SW 1271 (cell line): ENCODE data around the gene HSPA6.
"Not testable (repeated sequence)": the region's sequence is repeated elsewhere in the genome, so short reads cannot be mapped to it uniquely, and the experiment has no call there.

Experiments
- DNase-seq, 2 experiments: peaks; one replicate each; lab custom pipeline; 2025; lab: John Stamatoyannopoulos, UW

The HSPA6 gene

DNA sequence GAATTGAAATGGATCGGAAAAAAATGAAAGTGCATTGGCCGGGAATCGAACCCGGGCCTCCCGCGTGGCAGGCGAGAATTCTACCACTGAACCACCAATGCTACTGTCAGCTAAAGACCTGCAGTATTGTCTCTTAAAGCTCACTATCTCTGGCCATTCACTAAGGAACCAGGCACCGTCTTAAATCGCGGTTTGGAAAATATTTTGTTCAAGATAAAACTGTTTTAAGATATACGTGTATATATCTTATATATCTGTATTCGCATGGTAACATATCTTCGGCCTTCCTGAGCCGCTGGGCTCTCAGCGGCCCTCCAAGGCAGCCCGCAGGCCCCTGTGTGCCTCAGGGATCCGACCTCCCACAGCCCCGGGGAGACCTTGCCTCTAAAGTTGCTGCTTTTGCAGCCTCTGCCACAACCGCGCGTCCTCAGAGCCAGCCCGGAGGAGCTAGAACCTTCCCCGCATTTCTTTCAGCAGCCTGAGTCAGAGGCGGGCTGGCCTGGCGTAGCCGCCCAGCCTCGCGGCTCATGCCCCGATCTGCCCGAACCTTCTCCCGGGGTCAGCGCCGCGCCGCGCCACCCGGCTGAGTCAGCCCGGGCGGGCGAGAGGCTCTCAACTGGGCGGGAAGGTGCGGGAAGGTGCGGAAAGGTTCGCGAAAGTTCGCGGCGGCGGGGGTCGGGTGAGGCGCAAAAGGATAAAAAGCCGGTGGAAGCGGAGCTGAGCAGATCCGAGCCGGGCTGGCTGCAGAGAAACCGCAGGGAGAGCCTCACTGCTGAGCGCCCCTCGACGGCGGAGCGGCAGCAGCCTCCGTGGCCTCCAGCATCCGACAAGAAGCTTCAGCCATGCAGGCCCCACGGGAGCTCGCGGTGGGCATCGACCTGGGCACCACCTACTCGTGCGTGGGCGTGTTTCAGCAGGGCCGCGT lies at the start of gene HSPA6:
TSS of gene HSPA6 (plus strand) at position 724 of the 925 bp plus-strand sequence. CDS start at position 843, 119 bp downstream.
- peak; percentile 14 to 67 for DNase-seq

DNA sequence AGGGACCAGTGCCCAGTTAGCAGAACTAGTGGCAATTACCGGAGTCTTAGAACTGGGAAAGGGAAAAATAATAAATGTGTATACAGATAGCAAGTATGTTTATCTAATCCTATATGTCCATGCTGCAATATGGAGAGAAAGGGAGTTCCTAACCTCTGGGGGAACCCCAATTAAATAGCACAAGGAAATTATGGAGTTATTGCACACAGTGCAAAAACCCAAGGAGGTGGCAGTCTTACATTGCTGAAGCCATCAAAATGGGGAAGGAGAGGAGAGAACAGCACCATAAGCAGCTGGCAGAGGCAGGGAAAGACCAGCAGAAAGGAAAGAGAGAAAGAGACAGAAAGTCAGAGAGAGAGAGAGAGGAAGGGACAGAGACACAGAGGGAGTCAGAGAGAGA lies 46.6 kb upstream of the HSPA6 start:
- not testable (repeated sequence) for DNase-seq

DNA sequence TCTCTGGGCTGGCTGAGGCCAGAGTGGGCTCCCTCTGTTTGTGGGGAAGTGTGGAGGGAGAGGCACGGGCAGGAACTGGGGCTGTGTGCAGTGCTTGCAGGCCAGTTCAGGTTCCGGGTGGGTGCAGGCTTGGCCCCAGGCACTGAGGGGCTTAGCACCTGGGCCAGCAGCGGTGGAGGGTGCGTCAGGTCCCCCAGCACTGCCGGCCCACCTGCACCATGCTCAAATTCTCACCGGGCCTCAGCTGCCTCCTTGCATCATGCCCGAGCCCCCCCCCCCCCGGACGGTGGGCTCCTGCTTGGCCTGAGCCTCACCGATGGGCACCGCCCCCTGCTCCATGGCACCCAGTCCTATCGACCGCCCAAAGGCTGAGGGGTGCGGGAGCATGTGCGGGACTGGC lies 45.4 kb upstream of the HSPA6 start:
- DNase-seq: no peak

- no peak for DNase-seq
These were observed 43.8 kb upstream of the HSPA6 start for GRCh38 chr1:161480381-161481035.

GRCh38 chr1:161481624-161482392 lies 42.5 kb upstream of the HSPA6 start:
- no peak for DNase-seq

DNA sequence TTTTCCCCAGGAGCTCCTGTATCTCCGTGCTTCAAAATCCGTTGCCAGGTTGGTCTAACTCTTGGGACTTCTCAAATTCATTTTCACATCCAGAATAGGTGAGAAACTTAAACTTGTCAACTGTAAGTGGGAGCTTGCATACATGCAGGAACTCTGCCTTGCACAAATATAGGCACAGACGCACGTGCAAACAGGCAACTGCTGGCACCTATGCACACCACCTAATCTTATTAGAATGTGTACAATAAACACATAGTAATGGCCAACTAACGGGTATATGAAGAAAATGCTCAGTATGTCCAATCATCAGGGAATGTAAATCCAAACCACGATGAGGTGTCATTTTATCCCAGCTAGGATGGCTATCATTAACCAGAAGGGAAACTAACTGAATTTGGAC lies 41.7 kb upstream of the HSPA6 start:
- no peak for DNase-seq

- no peak for DNase-seq
These were observed 41.0 kb upstream of the HSPA6 start for GRCh38 chr1:161483361-161483760.

- no peak for DNase-seq
These were observed 39.7 kb upstream of the HSPA6 start for GRCh38 chr1:161484613-161485012.

DNA sequence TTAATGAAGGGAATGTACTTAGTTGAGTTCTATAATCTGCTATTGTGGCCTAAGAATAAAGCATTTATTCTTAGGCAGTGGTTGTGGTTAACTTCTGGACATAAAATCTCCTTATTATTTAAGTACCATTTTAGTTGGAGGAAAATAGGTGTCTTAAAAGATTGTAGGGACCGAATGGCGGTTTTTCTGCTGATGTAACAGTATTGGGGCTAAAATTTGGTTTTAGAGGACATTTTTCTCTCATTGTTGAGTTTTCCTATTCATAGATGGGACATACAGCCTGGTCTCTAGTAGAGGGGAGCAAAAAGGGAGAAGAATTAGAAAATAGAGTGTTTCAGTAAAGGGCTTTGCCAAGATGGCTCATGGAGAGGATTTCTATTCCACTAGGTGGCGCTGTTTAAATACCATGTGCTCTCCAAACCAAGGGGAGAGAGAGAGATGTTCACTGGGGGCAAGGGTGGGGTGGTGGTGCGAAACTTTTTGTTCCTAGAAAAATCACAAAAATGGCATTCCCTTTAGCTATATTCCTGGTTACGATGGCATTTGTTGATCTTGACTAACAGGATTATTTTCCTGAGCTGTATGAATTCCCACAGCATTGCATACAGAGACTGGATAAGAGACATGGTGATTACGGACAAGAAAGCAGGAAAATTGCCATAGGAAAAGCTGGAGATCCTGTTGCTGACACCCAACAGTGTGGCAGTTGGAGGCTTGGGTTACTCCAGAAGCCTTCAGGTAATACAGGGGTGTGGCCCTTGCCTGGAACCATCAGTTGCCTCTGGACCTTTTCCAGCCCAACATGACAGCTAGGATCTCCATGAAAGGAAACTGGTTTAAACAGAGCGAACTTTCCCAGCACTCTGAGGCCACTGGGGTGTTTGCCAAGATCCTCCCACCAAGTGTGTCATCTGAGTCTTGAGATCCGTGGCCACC lies 37.3 kb upstream of the HSPA6 start:
- DNase-seq: peak in 1 of 2 experiments; percentile 30

GRCh38 chr1:161491472-161491871 lies 32.9 kb upstream of the HSPA6 start:
- no peak for DNase-seq

- DNase-seq: no peak
These were observed 31.5 kb upstream of the HSPA6 start for GRCh38 chr1:161492827-161493226.

- DNase-seq: no peak
These were observed 30.1 kb upstream of the HSPA6 start for GRCh38 chr1:161494091-161494735.

DNA sequence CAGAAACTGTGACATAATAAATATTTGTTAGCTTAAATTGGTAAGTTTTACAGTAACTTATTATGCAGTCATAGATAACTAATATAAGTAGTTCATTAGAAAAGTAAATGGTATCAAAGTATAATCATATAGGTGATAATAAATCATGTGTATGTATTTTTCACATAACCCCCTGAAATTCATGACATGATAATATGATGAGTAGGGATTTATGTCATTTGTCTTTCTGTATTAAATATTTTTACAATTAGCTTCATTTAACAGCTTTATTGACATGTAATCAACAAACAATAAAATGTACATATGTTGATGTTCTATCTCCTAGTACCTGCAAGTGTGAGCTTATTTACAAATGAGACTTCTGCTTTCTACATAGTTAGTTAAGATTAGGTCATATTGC lies 28.9 kb upstream of the HSPA6 start:
- DNase-seq: no peak

GRCh38 chr1:161497961-161498360 lies 26.4 kb upstream of the HSPA6 start:
- DNase-seq: no peak

- no peak for DNase-seq
These were observed 25.7 kb upstream of the HSPA6 start for GRCh38 chr1:161498646-161499045.

- DNase-seq: no peak
These were observed 25.0 kb upstream of the HSPA6 start for GRCh38 chr1:161499099-161500039.

DNA sequence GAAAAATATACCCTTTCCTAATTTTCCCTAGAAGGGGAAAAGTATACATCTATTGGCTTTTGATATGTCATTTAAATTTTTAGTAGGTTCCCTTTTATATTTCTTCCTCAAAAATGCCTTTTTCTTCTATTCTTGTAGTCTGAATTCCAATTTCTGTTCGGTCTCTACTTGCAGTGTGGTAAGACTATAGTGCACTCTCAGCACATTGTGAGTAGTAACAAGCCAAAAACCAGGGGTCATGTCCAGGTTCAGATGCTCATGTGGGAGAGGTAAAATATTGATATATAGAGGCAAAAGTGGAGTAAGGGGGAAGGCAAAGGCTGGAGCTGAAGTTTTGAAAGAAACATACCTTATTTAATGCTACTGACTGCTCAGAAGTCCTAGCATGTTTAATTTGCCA lies 23.1 kb upstream of the HSPA6 start:
- no peak for DNase-seq

GRCh38 chr1:161502181-161502580 lies 22.2 kb upstream of the HSPA6 start:
- DNase-seq: no peak

DNA sequence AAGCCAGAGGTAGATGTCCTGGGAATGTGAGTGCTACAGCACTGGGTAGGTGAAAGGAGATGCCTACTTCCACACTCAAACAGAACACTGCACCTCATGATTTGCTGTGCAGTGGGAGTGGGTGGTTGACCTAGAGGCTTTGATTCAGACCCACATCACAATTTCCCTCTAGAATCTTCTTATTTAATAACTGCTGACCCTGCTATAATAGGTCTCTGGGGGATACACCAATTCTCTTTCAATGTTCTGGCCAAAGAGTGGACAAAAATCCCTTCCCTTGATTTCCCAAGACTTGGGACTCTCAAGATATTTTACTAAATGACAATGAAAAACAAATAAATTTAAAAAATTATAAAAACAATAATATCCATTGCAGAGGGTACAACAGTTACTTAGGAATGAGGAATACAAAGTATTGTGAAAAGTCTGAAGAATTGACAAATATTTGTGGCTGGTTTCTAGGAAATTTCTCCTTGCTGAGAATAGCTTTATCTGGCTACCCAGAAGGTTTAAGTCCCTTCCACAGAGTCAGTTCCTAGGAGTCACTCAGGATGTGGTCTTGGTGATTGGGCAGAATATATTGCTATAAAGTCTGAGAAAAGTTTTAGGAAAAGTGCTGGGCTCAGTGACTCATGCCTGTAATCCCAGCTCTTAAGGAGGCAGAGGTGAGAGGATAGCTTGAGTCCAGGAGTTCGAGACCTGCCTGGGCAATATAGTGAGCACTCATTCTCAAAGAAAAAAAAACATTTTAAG lies 21.5 kb upstream of the HSPA6 start:
- DNase-seq: no peak
